Right lobe of liver (tissue), 4 donors: ENCODE results near the gene CYP2U1.

Experiments
- POLR2A ChIP-seq: fragments of 450-650 bp; IDR thresholded peaks from one replicate; pipeline ENCODE4 v1.6.1; 2017; ENCODE audit warnings: antibody characterized with exemption, mild to moderate bottlenecking
- TF ChIP-seq, protein P1 (sequence below), 4 donors: fragments of 200-600 bp in 3 of 4; fragments of 450-650 bp in 1 of 4; IDR thresholded peaks; one replicate each; pipeline versions ENCODE4 v1.5.1 to v1.8.0; 2016 to 2022; ENCODE audit warnings: antibody characterized with exemption in 4 of 4, mild to moderate bottlenecking in 2 of 4
- donor health status: DM: no; HTN: no; CAD: no.
- donor health status: DM: no; HTN: no; CAD: no.
- donor health status: DM: no; HTN: yes; CAD: no.

DNA sequence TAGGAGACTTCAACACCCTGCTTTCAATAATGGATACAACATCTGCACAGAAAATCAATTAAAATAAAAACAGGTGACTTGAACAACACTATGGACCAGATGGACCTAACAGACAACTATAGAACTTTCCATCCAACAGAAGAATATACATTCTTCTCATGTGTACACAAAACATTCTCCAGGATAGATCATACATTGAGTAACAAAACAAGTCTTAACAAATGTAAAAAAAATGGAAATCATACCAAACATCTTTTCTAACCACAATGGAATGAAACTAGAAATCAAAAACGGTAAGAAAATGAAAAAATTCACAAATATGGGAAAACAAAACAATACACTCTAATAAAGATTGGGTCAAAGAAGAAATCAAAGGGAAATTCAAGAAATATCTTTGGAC, 24.7 kb downstream of the CYP2U1 start:
- TF ChIP-seq, protein P1, sequence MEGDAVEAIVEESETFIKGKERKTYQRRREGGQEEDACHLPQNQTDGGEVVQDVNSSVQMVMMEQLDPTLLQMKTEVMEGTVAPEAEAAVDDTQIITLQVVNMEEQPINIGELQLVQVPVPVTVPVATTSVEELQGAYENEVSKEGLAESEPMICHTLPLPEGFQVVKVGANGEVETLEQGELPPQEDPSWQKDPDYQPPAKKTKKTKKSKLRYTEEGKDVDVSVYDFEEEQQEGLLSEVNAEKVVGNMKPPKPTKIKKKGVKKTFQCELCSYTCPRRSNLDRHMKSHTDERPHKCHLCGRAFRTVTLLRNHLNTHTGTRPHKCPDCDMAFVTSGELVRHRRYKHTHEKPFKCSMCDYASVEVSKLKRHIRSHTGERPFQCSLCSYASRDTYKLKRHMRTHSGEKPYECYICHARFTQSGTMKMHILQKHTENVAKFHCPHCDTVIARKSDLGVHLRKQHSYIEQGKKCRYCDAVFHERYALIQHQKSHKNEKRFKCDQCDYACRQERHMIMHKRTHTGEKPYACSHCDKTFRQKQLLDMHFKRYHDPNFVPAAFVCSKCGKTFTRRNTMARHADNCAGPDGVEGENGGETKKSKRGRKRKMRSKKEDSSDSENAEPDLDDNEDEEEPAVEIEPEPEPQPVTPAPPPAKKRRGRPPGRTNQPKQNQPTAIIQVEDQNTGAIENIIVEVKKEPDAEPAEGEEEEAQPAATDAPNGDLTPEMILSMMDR (IDR thresholded peaks at IDR 0.05), result no peak
- no peak for TF ChIP-seq POLR2A
